Adrenal gland (tissue), 5 donors: ENCODE results near the gene POLR3GL.

Experiments used
- POLR2A ChIP-seq, 2 donors: fragments of 450-650 bp; IDR thresholded peaks; one replicate each; pipeline ENCODE4 v1.6.1; 2017; ENCODE audit warnings: antibody characterized with exemption in 2 of 2, mild to moderate bottlenecking in 2 of 2, moderate library complexity in 1 of 2
- TF ChIP-seq, protein P1 (sequence below), 6 experiments: fragments of 450-650 bp in 4 of 6; fragments of 200-600 bp in 2 of 6; sonication (generic) in 1 of 6; IDR thresholded peaks; 1 replicate in 5 of 6; 2 replicates in 1 of 6; pipeline versions ENCODE4 v1.5.1 to v1.8.0; 2016 to 2021; ENCODE audit warnings: antibody characterized with exemption in 6 of 6, mild to moderate bottlenecking in 2 of 6, moderate library complexity in 1 of 6
- donor health status: DM: no; HTN: no; CAD: no.

DNA sequence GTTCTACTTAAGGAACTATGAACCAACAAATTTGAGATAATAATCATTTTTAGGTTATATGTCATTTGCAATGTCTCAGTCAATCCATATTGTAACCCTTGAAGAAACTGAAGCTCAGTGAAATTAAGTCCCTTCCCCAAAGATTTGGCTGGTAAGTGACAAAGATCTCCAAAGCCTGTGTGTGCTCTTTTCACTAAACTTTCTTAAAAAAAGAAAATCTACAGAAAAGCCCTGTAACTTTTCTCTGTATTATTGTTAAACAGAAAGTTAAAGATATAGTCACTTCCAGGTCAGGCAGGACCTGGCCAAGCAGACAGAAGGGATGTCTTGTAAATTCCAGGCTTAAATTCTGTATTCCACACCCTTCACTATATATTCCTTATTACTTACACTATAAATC, 8.1 kb upstream of the POLR3GL start:
- no peak for TF ChIP-seq POLR2A (IDR thresholded peaks at IDR 0.05)
- TF ChIP-seq, protein P1, sequence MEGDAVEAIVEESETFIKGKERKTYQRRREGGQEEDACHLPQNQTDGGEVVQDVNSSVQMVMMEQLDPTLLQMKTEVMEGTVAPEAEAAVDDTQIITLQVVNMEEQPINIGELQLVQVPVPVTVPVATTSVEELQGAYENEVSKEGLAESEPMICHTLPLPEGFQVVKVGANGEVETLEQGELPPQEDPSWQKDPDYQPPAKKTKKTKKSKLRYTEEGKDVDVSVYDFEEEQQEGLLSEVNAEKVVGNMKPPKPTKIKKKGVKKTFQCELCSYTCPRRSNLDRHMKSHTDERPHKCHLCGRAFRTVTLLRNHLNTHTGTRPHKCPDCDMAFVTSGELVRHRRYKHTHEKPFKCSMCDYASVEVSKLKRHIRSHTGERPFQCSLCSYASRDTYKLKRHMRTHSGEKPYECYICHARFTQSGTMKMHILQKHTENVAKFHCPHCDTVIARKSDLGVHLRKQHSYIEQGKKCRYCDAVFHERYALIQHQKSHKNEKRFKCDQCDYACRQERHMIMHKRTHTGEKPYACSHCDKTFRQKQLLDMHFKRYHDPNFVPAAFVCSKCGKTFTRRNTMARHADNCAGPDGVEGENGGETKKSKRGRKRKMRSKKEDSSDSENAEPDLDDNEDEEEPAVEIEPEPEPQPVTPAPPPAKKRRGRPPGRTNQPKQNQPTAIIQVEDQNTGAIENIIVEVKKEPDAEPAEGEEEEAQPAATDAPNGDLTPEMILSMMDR (IDR thresholded peaks at IDR 0.05) = no peak
